Measurements from ENCODE around the gene DDX10.
"Not testable (repeated sequence)": the region's sequence is repeated elsewhere in the genome, so short reads cannot be mapped to it uniquely, and the experiment has no call there.

DDX10 gene

DNA sequence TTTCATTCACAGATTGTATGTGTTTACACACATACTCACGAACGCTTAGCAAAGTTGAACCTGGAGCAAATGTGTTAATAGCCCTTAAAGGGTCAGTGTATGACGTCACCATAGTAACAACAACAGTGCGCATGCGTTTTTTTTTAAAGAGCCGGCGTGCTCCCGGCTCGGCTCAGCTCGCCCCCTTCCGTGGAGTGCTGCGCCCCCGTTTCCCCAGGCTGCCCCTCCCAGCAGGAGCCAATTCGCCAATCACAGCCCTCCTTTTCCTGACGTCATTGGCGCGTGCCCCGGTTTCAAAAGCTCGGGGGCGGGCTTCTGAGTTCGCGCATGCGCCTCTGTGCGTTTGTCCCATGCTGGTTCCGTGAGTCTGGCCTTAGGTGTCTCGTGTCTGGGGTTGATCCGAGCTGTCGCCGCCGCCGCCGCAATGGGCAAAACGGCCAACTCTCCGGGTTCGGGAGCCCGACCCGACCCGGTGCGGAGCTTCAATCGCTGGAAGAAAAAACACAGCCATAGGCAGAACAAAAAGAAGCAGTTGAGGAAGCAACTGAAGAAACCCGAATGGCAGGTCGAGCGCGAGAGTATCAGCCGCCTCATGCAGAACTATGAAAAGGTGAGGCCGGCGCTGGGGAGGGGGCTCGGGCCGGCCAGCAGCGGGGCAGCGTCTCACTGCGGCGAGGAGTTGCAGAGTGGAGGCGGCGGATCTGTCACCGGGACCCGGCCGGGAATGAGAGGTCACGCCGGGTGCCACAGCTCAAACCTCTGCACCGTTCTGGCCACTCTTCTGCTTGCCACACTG, at the start of gene DDX10:
TSS of gene DDX10 (plus strand) at position 340 of the 796 bp plus-strand sequence. CDS start at position 425, 85 bp downstream.
- DNase-seq (ENCODE audit: low spot score), result peak; percentile 97

DNA sequence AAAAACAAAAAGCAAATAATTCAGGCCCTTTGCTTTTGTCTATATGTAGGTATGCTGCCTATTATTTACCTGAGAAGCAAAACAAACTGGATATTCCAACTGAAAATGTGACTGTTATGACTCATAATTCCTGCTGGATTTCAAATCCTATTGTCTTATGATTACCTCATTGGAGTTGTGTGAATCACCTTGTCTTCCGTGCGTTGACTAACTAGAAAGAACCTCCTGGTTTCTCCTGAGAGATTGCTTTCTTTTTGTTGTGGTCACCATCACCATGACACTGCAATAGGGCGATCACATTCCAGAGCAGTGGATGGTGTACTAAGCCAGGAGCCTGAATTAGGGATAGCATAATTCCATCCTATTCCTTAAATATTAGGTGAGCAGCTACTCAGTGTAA, 48.3 kb upstream of the DDX10 start:
- peak; percentile 95 for DNase-seq (ENCODE audit: low spot score)

DNA sequence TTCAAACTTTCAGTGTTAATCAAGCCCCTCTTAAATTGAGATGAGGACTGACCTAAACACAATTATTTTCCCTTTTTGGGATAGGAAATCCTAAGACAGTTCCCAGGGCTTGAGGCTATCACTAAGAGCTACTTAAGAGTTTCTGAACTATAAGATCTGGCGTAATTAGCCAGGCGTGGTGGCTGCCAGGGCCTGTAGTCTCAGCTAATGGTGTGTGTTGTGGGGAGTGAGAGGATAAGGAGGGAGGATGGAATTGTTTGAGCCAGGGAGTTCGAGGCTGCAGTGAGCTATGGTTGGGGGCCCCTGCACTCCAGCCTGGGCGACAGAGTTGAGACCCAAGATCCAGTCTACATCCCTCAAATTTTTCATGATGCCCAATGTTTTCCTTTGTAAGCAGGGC, 47.8 kb upstream of the DDX10 start:
- DNase-seq (ENCODE audit: low spot score), result peak; percentile 23

DNA sequence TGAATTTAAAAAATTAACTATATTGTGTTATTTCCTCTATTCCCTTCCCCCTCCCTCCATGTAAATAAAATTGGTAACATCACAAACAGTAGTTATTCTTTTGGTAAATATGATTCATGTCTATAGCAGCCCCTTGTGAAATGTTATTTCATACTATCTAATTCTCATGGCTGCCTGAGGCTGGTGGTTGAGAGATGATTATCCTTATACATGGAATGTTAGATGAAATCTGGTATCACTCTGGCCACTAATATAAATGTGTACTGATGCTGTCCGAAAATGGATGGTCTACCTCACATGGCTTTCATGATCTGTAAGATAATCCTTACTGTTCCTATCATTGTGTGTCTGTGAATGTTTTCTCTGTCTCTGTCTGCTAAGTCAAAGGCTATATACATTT, 46.3 kb upstream of the DDX10 start:
- no peak for DNase-seq (ENCODE audit: low spot score)

DNA sequence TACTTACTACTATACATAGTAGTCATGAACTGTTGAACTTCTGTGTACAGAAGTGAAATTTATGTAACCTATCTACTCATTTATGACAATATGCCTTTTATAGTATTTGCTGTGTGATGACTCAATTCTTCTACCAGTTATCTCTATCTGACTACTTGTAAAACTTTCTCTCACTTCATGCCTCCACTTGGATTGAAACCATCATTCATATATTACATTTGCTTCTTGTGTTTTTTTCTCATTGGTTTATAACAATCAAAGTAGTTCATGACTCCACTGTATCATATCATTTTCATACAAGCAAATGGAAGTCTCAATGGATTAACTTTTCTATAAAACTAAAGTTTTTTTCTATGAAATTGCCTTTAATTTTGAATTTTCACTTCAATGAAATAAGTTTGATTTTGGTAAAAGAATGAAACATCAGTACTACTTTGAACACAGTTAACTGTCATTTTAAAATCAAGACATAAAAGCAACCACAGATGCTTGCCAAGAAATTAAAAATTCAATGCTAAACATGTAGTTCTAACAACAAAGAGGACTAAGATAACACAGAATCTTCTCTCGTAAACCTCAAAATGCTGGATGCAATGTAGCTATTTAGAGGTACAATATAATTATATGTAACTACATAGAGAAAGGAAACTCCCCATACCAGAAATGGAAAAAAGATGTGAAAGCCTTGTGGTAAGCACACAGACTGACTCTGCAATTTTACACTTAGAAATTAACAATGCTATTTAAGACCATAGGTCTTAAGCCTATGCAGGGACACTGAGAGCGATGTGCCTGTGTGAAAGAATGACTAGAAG, 43.7 kb upstream of the DDX10 start:
- no peak for DNase-seq (ENCODE audit: low spot score)

DNA sequence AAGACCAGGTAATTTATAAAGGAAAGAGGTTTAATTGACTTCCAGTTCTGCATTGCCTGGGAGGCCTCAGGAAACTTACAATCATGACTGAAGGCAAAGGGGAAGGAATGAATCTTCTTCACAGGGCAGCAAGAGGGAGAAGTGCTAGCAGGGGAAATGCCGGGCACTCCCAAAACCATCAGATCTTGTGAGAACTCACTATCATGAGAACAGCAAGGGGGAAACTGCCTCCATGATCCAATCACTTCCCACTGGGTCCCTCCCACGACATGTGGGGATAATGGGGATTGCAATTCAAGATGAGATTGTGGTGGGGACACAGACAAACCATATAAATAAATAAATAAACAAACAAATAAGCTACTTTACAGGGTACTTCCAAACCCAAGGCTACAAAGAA, 42.5 kb upstream of the DDX10 start:
- no peak for DNase-seq (ENCODE audit: low spot score)

DNA sequence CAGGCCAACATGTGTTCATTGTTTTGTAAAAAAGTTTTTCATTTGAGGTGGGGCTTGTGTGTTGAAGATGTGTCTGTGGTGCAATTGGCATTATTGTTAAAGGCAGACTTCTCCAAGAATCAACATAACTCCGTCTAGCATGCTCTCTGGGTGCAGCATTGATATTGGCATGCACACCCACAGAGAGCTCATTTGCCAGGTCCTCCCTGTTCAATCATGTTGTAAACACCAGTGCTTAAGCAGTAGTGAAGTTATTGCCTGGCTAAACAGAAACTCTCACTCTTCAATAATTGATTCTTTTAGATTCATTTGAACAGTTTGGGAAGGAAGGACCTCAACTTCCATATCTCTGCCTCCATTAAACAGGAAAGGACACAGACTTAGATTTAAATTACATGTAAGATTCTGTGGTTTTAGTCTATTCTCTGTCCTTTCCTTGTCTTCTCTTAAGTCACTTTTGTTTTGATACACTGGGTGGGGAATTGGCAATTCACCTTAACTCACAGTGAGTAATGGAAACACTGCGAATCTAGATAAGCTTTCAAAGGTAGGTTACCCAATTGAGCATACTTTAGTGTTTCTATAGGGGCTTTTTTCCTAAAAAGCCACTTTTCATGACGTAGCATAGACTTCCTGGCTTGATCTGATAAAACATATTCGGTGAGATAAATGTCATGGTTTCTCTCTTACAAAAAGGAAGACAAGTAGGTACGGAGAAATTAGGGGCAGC, 40.5 kb upstream of the DDX10 start:
- no peak for DNase-seq (ENCODE audit: low spot score)

DNA sequence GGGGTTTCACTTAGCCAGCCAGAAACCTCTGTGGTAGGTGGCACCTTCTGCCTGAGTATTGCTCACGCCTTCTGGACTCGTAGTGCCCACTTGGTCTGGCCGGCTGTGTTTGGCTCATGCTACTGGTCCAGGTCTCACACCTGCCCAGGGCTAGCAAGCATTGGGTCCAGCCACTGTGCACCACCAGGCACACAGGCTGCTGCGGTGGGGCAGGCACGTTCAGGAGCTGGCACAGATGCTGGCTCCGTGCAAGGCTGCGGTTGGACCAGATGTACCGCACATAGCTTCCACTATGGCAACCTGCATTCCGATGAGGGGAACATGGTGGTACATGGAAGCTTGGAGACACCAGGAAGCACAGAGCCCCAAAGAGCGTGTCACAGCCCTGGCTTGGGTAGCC, 36.5 kb upstream of the DDX10 start:
- DNase-seq (ENCODE audit: low spot score), result no peak

DNA sequence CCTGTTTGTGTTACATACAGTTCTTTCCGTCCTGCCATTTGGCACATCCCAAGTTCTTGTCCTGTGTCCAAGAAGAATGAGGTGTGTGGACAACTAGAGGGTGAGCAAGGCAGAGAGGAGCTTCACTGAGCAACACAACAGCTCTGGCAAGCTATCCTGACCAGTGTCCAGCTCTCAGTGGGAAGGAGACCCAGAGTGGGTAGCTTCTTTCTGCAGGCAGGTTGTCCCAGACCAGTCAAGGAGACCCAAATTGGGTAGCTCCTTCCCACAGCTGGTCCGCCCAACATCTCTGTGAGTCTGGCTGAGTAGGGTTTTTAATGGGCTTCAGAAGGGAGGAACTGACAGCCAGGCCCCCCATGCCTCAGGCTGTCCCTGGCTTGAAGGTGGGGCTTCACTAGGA, 36.1 kb upstream of the DDX10 start:
- DNase-seq (ENCODE audit: low spot score), result no peak

DNA sequence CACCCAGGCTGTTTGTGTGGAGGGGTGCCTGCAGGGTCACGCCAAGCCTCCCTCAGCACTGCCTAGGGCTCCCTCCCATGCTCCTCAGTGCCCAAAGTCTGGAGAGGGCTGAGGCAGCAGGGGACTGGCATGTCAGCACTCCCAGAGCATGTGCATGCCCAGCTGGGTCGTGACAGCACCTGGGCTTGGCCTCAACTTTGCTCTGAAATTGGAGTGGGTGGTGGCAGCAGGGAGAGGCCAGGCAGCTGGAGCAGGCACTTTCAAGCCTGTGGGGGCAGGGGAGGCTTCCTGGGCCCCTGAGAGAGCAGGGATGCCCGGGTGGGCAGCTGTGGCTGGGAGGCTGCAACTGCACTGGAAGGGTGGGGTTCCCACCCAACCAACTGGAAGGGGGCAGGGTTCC, 35.6 kb upstream of the DDX10 start:
- no peak for DNase-seq (ENCODE audit: low spot score)

DNA sequence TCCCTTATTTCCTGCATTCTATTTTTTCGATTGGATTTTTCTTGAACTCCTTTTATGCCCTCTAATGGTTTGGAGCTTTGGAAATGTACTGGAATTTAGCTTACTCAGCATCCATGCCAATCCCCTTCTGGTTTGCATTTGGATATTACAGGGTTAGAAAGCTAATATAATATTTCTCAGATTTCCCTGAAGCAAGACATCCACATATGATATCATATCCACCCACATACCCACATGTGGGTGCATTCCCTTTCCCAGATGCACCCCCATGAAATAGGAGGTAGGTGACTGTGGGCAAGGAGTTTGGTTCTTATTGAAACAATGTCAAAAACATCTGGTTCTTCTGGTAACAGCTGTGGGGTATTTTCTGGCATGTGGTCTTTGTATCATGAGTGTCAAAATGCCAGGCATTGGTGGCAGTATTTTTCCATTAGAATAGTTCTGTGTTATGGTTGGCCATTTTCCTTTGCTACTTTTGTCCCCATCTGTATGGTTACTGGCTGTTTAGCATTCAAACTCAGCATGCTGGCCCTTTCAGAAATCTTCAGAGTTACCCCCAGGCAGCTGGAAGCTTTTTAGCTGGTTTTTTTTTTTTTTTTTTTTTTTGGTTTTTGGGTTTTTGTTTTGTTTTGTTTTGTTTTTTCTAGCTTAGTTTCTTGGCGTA, 32.7 kb upstream of the DDX10 start:
- no peak for DNase-seq (ENCODE audit: low spot score)

DNA sequence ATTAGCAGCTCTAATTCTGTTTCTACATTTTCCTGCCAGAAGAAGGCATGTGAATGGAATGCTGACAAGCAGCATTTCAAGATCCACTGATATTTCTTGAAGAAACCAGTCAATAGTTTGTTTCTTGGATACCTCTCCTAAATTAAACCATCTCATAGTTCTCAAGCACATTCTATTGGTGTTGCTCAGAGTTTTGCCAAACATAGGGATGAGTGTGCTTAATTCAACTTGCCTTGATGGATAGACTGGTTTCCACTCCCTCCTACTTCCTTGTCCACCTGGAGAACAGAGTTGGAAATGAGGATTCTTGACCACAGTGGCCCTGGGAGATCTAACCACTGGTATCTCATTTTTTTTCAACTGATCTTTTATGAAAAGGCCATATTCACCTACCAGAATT, 29.8 kb upstream of the DDX10 start:
- no peak for DNase-seq (ENCODE audit: low spot score)

DNA sequence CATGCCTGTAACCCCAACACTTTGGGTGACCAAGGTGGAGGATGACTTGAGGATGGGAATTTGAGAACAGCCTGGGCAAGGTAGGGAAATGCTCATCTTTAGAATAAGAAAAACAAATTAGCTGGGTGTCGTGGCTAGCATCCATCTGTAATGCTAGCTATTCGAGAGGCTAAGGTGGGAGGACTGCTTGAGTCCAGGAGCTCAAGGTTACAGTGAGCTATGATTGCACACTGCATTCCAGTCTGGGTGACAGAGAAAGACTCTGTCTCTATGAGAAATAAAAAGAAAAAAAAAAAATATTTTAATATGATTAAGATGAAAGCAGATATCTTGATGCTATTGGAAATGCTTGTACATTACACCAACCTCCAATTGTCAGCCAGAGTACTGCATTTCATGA, 28.6 kb upstream of the DDX10 start:
- DNase-seq (ENCODE audit: low spot score), result no peak

DNA sequence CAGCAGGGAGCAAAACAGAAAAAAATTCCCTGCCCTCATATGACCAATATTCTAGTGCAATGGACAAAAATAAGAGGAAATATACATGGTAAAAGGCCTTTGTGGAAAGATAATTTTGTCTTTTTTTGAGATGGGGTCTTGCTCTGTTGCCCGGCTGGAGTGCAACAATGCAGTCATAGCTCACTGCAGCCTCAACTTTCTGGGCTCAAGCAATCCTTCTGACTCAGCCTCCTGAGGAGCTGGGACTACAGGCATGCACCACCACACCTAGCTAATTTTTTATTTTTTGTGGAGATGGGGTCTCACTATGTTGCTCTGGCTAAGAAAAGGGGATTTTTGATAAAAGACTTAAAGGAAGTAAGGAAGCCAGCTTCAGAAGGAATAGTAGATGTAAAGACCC, 25.7 kb upstream of the DDX10 start:
- no peak for DNase-seq (ENCODE audit: low spot score)

DNA sequence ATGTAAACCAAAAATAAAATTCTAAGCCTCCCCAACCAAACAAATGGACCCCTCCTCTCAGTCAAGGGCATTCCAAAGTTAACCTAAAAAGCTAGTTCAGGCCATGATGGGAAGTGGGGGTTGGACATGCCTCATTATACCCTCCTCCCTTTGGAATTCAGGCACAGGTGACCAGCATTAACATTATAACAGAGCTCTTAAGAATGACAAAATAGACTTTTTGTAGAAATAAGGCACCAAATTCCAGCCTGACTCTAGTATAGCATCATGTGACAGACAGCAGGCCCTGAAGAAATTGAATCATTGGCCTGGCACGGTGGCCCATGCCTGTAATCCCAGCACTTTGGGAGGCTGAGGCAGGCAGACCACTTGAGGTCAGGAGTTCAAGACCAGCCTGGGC, 23.1 kb upstream of the DDX10 start:
- DNase-seq (ENCODE audit: low spot score), result not testable (repeated sequence)

DNA sequence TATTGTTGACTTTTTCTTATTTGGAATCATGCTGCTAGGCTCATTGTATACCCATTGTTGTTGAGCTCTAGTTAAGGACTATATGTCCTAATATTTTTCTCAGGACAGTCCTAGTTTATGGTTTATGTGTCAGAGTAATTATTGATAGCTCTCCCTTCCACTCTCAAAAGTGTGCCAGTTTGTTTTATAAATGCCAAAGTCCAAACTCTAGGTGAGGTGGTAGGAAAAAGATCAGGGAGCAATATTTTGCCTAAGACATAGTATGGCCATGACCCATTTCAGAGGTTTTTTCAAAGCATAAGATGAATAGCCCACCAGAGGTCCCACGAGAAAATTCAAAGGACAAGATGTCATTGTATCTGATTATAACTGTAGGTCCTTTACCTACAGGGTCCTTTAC, 20.9 kb upstream of the DDX10 start:
- no peak for DNase-seq (ENCODE audit: low spot score)

DNA sequence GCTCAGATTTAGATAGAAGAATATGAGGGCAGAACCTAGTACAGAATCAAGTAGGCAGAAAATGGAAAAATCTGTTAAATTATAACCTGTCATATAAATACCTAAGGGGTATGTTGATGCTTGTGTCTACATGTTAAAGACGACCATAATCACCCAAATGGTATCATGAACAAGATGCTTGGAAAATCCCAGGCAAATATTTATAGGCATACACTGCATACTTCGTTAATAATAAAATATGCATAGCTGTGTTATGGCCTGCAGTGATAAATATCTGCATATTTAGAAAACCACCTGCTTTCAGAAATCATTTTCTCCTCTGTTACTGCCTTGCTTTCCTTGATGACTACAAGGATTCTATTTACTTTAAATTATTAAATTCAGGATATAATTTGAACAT, 18.9 kb upstream of the DDX10 start:
- no peak for DNase-seq (ENCODE audit: low spot score)

DNA sequence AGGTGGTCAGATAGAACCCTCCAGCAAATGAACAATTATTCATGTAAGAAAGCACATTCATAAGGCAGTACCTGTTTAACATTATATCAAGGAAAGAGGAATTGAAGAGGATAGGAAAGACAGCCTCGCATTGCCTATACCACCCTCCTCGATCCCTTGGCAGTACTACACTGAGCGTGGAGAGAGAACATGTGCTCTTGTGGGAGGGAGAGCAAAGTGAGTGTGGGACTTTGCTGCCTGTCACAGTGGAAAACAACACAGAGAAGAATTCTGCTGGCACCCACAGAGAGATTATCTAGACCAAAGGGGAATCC, 17.5 kb upstream of the DDX10 start:
- no peak for DNase-seq (ENCODE audit: low spot score)

DNA sequence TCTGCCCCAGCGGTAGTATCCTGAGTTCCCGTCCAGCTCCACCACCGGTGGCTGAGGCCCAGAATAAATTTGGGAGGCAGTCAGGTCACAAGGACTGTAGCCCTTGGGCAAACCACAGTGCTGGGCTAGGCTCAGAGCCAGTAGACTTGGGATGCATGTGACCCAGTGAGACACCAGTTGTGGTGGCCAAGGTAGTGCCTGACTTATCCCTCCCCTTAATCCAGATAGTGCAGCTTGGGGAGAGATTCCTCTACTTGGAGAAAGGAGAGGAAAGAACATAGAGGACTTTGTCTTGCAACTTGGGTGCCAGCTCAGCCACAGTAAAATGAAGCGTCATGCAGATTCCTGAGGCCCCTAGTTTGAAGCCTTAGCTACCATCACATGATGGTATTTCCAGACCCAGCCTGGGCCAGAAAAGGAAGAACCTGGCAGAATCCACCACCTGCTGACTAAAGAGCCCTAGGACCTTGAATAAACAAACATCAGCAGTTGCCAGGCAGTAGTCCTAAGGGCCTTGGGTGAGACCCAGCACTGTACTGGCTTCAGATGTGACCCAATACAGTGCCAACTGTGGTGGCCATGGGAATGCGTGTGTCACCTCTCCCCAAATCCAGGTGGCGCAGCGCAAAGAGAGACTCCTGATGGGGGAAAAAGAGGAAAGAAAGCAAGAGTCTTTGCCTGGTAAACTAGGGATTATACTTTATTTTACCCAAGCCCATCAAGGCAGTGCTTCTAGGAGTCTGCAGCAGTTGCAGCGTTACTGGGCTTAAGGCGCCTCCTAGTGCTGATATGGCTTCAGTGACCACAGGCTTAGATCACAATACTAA, 17.0 kb upstream of the DDX10 start:
- DNase-seq (ENCODE audit: low spot score), result peak; percentile 72

DNA sequence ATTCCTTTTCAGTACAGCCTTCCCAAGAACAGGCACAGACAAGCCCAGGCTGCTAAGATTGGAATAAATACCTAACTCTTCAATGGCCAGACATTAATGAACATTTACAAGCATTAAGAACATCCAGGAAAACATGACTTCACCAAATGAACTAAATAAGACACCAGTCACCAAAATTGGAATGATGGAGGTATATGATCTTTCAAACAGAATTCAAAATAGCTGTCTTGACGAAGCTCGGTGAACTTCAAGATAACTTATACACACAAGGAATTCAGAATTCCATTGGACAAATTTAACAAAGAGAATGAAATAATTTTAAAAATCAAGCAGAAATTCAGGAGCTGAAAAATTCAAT, 16.4 kb upstream of the DDX10 start:
- DNase-seq (ENCODE audit: low spot score), result no peak

DNA sequence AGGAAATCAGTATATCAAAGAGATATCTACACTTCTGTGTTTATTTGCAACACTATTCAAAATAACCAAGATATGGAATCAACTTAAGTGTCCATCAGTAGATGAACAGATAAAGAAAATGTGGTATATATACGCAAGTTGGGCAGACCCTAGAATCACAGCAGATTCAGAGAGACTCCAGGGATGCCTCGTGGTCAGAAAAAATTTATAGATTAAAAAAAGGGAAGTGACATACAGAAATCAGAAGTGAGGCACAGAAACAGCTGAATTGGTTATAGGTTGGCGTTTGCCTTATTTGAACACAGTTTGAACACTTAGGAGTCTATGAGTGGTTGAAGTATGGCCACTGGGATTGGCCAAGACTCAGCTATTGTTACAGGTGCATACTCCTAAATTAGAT, 10.8 kb upstream of the DDX10 start:
- DNase-seq (ENCODE audit: low spot score), result not testable (repeated sequence)
